Rectal smooth muscle tissue (tissue), 1 donor: ENCODE measurements around the gene CUL4A.

Experiments
- H3K27ac ChIP-seq: one replicate; pipeline ENCODE4 v1.7.0; 2013; ENCODE audit warnings: low read depth, low read length, inconsistent platforms
- H3K27me3 ChIP-seq: one replicate; pipeline ENCODE4 v1.7.0; 2013; ENCODE audit warnings: low read length; ENCODE audit not compliant: control insufficient read depth, insufficient read depth
- H3K36me3 ChIP-seq: one replicate; pipeline ENCODE4 v1.7.0; 2013; ENCODE audit warnings: low read length; ENCODE audit not compliant: control insufficient read depth, insufficient read depth
- H3K4me1 ChIP-seq: one replicate; pipeline ENCODE4 v1.7.0; 2013; ENCODE audit warnings: low read length; ENCODE audit not compliant: control insufficient read depth, insufficient read depth
- H3K4me3 ChIP-seq: one replicate; pipeline ENCODE4 v1.7.0; 2013; ENCODE audit warnings: low read length
- H3K9ac ChIP-seq: one replicate; pipeline ENCODE4 v1.7.0; 2013; ENCODE audit warnings: low read length

Gene CUL4A

GRCh38 chr13:113184568-113185440 lies 24.6 kb upstream of the CUL4A start:
- Histone ChIP-seq H3K9ac (no peak overlapping the region), H3K4me3 (no peak overlapping the region), H3K27me3 (no peaks in the 10 kb centered on the region), H3K4me1 (no peaks in the 10 kb centered on the region), H3K27ac (no peak overlapping the region), H3K36me3 (peaks cover 32% of the 10 kb centered on the region)

DNA sequence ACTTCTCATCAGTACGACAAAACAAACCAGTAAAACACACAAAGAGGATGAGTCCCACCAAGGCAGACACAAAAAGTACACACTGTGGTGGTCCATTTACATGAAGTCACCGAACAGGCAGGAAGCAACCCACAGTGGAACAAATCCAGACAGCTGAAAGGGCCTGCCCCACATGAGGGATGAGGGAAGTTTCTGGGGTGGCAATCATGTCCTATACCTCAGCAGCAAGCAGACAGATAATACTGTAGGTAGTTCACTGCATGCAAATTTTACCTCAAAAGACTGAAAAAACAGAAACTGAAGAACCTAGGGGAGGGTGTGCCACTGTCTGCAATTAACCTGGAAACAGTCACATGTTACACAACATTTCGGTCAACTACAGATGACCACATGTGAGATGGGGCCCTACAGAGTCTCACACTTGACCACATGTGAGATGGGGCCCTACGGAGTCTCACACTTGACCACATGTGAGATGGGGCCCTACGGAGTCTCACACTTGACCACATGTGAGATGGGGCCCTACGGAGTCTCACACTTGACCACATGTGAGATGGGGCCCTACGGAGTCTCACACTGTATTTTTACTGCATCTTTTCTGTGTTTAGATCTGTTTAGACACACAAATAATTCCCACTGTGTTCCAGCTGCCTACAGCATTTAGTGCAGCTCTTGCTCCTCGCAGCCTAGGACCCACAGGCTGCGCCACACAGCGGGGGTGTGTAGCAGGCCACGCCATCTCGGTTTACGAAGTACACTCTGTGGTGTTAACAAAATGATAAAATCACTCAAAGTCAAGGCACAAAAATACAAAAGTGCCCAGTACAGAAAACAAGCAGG lies 23.1 kb upstream of the CUL4A start:
- H3K36me3 ChIP-seq = peaks cover 25% of the 10 kb centered on the region
- H3K27me3 ChIP-seq = no peaks in the 10 kb centered on the region
- no peaks in the 10 kb centered on the region for H3K4me1 ChIP-seq
- no peak overlapping the region for H3K4me3 ChIP-seq
- H3K9ac ChIP-seq = no peak overlapping the region
- no peak overlapping the region for H3K27ac ChIP-seq

GRCh38 chr13:113187263-113187669 lies 22.1 kb upstream of the CUL4A start:
- H3K27me3 ChIP-seq = no peaks in the 10 kb centered on the region
- H3K9ac ChIP-seq = no peak overlapping the region
- H3K4me3 ChIP-seq = no peak overlapping the region
- peaks cover 25% of the 10 kb centered on the region for H3K36me3 ChIP-seq
- no peak overlapping the region for H3K27ac ChIP-seq
- no peaks in the 10 kb centered on the region for H3K4me1 ChIP-seq

DNA sequence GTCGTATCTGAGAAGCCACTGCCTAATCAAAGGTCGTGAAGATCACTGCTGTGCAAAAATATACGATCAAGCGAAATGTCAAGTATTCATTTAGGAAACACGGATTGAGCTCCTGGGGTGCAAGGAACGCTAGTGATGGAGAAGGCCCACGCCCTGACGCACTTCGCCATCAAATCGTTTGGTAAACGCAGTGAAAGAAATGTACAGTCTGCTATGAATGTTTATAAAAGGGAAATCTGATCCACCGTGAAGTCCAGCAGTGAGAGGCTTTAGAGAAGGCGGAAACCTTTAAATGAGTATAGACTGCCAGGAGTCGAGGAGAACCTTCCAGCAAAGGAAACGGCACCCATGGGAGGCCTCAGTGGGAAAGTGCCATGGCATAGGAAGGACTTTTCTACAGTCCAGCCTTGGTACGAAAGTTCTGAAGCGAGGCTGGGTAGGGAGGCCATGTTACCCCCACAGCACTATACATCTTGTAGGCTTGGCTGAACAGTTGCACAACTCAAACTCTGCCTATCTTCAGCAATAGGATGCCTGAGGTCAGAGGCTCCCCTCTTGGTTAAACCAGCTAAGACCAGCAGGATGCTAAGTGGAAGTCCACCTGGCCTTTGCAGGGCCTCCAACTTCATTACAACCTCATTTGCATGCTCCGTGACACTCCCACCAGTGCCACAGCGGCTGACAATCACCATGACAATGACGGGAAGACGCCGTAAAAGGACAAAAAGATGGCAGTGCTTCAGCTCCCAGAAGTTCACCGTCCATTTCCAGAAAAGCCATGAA lies 21.3 kb upstream of the CUL4A start:
- Histone ChIP-seq H3K27me3 (no peaks in the 10 kb centered on the region), H3K9ac (no peak overlapping the region), H3K4me3 (no peak overlapping the region), H3K27ac (no peak overlapping the region), H3K4me1 (no peaks in the 10 kb centered on the region), H3K36me3 (peaks cover 25% of the 10 kb centered on the region)

GRCh38 chr13:113190181-113190580 lies 19.2 kb upstream of the CUL4A start:
- H3K36me3 ChIP-seq = peaks cover 24% of the 10 kb centered on the region
- no peaks in the 10 kb centered on the region for H3K4me1 ChIP-seq
- no peak overlapping the region for H3K9ac ChIP-seq
- H3K27me3 ChIP-seq = no peaks in the 10 kb centered on the region
- H3K27ac ChIP-seq = no peak overlapping the region
- no peak overlapping the region for H3K4me3 ChIP-seq

DNA sequence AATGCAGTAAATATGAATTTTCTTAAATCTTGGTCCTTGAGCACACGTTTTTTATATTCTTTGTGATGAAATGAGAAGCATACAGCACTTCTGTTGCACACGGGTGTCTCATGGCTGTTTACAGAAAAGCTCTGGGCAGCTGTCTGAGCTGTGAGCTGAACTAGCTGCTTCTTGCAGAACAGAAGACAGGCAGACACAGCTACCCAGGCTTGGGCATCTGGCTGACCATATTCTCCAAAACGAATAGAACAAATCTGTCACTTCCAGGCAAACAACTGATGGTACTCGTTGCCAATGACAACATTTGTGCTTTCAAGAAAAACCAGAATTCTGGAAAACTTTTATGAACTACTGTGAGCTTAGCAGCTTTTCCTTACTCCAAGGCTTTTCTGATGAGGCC lies 17.1 kb upstream of the CUL4A start:
- Histone ChIP-seq H3K36me3 (peaks cover 32% of the 10 kb centered on the region), H3K4me1 (no peaks in the 10 kb centered on the region), H3K4me3 (no peak overlapping the region), H3K27ac (no peak overlapping the region), H3K27me3 (no peaks in the 10 kb centered on the region), H3K9ac (no peak overlapping the region)

GRCh38 chr13:113192902-113193301 lies 16.5 kb upstream of the CUL4A start:
- H3K27ac ChIP-seq = no peak overlapping the region
- no peaks in the 10 kb centered on the region for H3K27me3 ChIP-seq
- H3K9ac ChIP-seq = no peak overlapping the region
- no peaks in the 10 kb centered on the region for H3K4me1 ChIP-seq
- H3K36me3 ChIP-seq = peaks cover 35% of the 10 kb centered on the region
- H3K4me3 ChIP-seq = no peak overlapping the region

DNA sequence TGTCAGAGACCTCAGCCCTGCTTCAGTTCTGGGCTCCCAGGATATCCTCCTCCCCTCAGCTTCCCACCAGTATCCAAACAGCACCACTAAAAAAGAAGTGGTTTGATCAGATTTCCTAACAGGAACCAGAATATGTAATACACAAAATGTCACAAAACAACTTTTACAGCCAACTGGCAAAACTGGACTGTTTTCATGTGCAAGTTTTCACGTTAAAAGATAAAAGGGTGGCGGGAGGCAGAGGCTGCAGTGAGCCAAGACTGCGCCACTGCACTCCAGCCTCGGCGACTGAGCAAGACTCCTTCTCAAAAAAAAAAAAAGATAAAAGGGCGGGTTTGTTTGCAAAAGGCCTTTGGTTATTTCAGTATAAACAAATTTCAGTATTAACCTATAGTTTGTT lies 14.1 kb upstream of the CUL4A start:
- Histone ChIP-seq H3K27me3 (no peaks in the 10 kb centered on the region), H3K36me3 (peaks cover 26% of the 10 kb centered on the region)

DNA sequence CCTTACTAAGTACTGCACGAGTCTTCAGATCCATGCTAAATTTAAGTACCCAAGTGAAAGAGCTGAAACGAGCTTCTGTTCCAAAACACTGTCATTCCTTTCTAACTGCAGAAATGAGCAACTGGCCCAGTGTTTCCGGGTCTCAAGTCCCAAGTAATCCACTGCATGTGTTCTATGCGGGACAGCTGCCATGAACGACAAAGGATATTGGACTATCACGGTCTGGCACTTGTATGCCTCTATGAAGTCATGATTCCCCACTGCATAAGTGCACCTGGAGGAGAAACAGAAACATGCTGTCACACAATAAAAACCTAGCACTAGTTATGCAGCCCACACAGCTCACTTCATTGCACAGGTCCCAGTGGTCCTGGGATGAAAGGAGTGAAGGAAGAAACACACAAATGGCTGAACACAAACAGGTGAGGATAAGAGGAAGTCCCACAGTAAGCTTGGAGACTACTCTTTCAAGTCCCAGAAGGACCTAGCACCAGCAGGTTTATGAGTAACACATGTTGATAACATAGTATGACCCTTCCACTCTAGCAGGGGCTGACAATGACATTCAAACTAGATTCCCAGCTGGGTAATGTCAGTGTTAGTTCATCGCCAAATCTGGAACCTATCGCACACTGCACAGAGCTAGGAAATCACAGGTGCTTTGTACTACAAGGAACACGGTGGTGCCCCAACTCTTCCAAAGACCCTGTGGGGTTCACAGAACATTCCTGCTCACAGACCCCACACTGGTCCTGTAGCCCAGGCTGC lies 12.3 kb upstream of the CUL4A start:
- Histone ChIP-seq H3K36me3 (peaks cover 26% of the 10 kb centered on the region), H3K4me1 (no peaks in the 10 kb centered on the region), H3K4me3 (no peak overlapping the region), H3K27ac (no peak overlapping the region), H3K9ac (no peak overlapping the region), H3K27me3 (no peaks in the 10 kb centered on the region)

More for the DNA sequence above, 14.1 kb upstream of the CUL4A start:
- no peak overlapping the region for H3K27ac ChIP-seq
- H3K4me3 ChIP-seq = no peak overlapping the region
- no peaks in the 10 kb centered on the region for H3K4me1 ChIP-seq
- H3K9ac ChIP-seq = no peak overlapping the region

GRCh38 chr13:113201815-113202214 lies 7.6 kb upstream of the CUL4A start:
- Histone ChIP-seq H3K4me3 (no peak overlapping the region), H3K4me1 (peaks cover 22% of the 10 kb centered on the region), H3K36me3 (peaks cover 16% of the 10 kb centered on the region), H3K27me3 (no peaks in the 10 kb centered on the region), H3K27ac (no peak overlapping the region), H3K9ac (no peak overlapping the region)

- Histone ChIP-seq H3K4me1 (peaks cover 31% of the 10 kb centered on the region), H3K27me3 (no peaks in the 10 kb centered on the region), H3K9ac (no peak overlapping the region), H3K4me3 (no peak overlapping the region), H3K27ac (no peak overlapping the region), H3K36me3 (peaks cover 7% of the 10 kb centered on the region)
These were observed 6.5 kb upstream of the CUL4A start for GRCh38 chr13:113202912-113203311.
